NCI-H187 treated with DMSO at 0.1 percent for 48 hours (cell line): ENCODE measurements around the gene NFIB.

Source experiments
- DNase-seq: peaks from one replicate; lab custom pipeline; 2025; lab: John Stamatoyannopoulos, UW

Gene NFIB

GRCh38 chr9:14318934-14319580 lies 5.1 kb upstream of the NFIB start:
- DNase-seq: no peak

DNA sequence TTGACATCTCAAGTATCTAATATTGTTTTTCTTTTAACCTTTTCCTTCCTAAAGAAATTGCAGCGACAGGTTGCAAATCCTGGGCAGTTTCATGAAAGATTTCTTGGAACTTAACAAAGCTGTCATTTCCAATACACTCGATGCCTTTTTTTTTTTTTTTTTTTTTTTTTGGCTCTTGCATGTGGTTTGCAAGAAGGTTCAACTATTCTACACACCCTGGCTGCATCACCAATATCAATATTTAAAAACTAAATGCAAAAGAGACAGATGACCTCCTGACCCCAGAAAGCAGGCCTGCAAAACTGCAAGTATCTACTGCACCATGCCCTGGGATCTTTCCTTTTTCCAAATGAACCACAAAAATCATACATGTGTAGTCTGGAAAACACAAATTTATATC lies 4.4 kb upstream of the NFIB start:
- no peak for DNase-seq

GRCh38 chr9:14317667-14318320 lies 3.9 kb upstream of the NFIB start:
- DNase-seq: no peak

- no peak for DNase-seq
Measured at GRCh38 chr9:14316602-14317300, 2.8 kb upstream of the NFIB start.

DNA sequence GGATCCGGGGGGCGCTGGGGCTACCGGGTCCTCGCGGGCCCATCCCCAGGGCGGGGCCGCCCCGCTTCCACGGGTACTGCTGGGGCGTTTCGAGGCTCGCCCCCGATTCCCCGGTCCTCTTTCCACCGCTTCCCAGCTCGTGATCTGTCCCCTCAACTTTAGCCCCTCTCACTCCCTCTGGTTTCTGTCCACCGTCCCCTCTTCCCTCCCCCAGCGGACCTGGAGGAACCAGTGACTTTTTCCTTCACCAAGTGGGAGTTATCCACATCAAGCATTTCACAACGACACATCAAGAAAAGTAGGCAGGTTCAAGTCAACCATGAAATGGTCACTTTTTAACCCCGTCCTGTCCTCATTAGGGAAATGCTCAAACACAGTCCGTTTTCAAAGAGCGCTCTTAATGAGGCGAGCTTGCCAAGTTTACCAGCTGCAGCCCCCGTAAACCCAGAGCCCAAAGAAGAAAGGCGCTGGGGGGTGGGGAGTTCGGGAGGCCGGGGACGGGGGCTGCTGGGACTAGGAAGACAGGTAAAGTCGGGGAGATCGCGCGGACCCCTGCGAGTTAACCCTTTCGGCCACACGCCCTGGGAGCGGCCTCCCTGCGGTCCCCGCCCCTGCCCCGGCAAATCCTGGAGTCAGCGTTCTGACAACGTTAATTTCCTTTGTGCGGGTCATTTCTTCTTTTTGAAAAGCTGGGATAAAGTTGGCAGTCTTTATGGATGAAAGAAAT lies 2.1 kb upstream of the NFIB start:
- no peak for DNase-seq

- no peak for DNase-seq
Measured at GRCh38 chr9:14314929-14315874, 1.3 kb upstream of the NFIB start.

- no peak for DNase-seq
Measured at GRCh38 chr9:14314424-14314928, 535 bp upstream of the NFIB start.

DNA sequence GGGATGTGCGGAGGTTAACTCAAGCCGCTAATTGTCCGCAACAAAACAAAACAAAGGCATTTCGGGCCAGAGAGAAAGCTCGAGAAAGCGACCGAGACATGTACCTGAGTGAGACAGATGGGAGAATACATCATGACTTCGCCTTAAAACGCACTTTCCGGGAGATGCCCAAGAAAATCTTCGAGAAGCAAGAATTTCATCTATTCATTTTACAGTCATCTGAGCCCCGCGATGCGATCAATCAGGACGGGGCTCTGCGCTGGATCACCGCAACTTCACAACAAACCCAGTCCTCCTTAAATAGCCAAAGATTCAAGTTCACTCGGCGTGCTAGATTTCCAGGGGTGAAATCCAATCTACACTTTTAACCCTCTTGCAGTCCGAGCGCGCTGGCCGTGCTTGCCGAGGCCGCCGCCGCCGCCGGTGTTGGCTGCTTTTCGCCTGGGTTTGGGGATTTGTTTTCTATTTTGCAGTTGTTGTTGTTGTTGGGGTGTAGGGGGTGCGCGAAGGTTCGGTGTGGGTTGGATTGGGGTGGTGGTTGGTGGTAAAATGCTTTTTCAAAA lies 482 bp downstream of the NFIB start:
- DNase-seq: no peak

DNA sequence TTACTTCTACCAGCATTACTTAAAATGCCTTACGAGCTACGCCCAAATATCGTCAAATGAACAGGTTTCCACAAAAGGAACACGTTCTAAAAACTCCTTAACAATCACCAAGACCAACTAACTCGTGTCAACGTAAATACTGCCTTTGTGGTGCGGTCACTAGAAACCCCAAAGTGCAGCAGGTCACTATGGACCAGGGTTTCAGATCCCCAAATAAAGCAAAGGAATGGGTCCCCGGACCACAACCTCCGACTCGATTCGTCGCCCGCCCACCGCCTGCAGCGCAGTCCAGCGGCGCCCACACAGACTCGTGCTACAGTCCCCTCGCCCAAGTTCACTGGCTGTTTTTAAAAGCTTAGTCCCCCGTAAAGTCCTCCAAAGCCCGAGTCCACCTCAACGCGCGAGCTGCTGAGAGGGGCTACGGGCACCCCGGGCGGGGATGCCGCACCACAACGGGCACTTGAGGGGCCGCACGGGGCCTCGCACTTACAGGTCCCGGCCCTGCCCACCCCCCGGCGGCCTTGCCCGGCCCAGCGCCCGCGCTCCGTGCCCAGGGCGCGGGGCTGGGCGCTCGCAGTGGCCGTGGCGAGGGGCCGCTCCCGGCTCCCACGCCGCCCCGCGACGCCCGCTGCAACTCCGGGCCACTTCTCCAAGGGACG lies 1.1 kb downstream of the NFIB start:
- DNase-seq: no peak

GRCh38 chr9:14311956-14312685 lies 1.8 kb downstream of the NFIB start:
- no peak for DNase-seq

- no peak for DNase-seq
Measured at GRCh38 chr9:14311171-14311949, 2.6 kb downstream of the NFIB start.

DNA sequence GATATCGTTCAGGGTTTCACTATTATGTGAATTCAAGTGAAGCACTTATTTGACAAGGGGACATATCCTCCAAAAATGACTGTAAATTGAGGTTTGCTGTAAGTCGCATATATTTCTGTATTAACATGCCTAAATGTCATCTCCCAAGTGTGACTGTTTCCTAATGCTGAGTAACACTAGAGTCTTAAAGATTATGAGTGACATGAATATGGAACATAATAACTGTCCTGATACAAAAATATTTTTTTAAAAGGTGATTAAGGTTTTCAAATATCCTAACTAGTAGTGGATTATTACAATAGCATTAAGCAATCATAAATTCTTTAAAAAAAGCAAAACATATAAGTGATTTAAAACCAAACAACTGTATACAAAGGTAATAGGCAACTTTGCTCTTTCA lies 3.6 kb downstream of the NFIB start:
- DNase-seq: no peak

DNA sequence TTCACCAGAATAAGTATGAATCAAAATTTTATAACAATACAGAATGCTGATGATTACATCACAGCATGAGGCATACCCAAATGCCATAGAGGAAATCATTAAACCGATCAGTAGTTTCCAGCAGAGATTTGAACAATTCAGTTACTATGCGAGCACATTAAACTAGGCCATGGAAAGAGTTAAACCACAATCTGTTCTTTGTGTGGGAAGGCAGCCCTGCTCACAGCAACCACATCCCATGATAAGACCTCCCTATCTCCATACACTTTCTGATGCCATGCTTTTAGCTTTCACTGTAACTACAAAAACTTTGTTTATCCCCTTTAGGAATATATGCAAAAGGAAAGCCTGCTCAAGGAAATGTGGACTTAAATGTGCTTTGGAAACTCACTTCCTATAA lies 4.5 kb downstream of the NFIB start:
- DNase-seq: no peak

- DNase-seq: no peak
Measured at GRCh38 chr9:14308853-14309145, 5.1 kb downstream of the NFIB start.

DNA sequence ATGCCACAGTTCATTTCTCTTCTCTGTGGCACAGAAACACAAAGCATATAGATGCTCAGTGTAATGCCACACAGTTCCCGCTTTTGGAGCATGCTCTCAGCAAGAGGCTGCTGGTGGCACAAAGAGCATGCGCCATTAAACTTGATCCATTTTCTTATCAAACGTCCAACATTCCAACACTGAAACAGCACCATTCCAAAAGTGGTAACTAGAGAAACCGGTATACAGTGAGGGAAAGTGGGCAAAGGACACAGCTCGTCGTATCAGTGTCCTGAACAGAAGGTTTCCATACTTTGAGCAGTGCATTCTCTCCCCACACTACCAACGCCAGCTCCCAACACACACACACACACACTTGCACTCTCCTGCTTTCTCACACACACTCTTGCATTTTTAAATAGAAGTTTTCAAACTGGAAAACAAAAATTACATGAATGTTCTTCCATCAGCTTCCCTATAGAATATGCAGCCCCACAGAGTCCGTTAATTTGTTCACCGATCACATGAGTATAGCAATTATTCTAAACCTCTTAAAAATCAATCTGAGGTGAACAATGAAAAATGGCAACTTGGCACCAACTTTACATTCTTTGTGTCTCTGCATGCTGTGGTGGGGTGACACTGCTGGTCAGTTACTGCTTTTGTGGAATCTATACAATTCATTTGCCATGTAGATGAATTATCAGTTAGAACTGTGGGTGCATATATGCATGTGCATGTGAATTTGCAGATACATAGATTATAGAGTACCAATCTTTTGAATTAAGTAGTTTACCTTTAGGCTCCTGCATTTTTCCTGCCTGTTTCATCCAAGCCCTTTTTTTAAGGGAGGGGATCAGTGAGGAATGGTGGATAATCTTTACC lies 5.7 kb downstream of the NFIB start:
- no peak for DNase-seq

- DNase-seq: no peak
Measured at GRCh38 chr9:14306672-14307660, 7.0 kb downstream of the NFIB start.

- no peak for DNase-seq
Measured at GRCh38 chr9:14306188-14306587, 7.8 kb downstream of the NFIB start.
